IPS-11a (cell line): ENCODE results near the gene PCAT6.

Experiments used
- H3K4me3 ChIP-seq: one replicate; pipeline ENCODE4 v1.5.1; 2013; ENCODE audit warnings: low read depth, low read length, control low read depth

The PCAT6 gene

DNA sequence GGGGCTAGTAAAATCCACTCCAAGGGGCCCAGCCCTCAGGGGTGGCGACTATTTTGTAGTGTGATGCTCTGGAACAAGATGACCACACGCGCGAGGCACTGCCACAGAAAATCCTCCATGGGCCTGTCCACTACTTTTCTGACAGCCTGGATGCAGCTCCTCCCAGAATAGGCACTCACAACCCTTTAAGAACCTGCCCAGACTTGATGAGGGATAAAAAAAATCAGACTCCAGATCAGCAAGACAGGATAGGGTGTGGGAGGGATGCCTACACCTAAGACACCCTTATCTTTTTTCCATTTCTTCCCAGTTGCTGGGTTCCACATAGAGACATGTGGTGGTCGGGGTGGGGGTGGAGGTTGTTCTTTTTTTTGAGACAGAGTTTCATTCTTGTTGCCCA lies 33.5 kb downstream of the PCAT6 start:
- no peak overlapping the region for H3K4me3 ChIP-seq

GRCh38 chr1:202844935-202845334 lies 34.2 kb downstream of the PCAT6 start:
- H3K4me3 ChIP-seq = no peak overlapping the region

GRCh38 chr1:202848191-202848542 lies 37.4 kb downstream of the PCAT6 start:
- H3K4me3 ChIP-seq = no peak overlapping the region

DNA sequence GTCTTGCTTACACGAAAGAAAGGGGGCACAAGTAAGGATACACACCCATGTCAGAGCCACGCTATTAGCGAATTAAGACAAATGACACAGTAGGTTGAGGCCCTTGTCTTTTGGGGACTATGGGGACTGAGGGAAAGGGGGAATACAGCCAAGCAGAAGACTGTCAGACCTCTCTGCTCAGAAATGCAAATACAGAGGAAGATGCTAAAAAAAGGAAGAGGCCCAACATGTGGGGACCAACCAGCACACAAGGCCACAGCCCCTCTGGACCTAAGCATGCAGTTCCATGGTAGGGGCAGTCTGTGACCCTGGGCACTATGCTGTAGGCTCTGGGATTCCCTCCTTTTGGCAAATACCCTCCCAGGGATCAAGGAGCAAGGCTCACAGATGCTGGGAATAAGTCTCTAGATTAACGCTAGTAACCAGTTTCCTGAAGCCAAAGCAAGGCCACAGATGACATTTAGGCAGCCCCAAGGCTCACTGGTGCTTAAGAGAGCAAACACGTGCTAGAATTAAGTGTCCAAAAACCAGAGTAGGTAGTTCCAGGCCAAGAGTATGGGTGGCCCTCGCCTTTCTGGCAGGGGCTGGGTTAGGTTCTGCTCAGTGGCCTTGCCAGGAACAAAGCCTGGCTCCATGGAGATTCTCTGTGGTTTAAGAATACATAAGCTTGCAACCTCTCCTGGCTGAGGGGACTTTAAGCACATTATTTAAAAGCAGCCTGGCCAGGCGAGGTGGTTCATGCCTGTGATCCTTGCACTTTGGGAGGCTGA lies 40.0 kb downstream of the PCAT6 start:
- no peak overlapping the region for H3K4me3 ChIP-seq

- no peak overlapping the region for H3K4me3 ChIP-seq
Measured at GRCh38 chr1:202852163-202852904, 41.6 kb downstream of the PCAT6 start.

GRCh38 chr1:202854787-202855186 lies 44.0 kb downstream of the PCAT6 start:
- H3K4me3 ChIP-seq = no peak overlapping the region

GRCh38 chr1:202856014-202856413 lies 45.3 kb downstream of the PCAT6 start:
- H3K4me3 ChIP-seq = no peak overlapping the region

GRCh38 chr1:202857136-202857610 lies 46.4 kb downstream of the PCAT6 start:
- no peak overlapping the region for H3K4me3 ChIP-seq

DNA sequence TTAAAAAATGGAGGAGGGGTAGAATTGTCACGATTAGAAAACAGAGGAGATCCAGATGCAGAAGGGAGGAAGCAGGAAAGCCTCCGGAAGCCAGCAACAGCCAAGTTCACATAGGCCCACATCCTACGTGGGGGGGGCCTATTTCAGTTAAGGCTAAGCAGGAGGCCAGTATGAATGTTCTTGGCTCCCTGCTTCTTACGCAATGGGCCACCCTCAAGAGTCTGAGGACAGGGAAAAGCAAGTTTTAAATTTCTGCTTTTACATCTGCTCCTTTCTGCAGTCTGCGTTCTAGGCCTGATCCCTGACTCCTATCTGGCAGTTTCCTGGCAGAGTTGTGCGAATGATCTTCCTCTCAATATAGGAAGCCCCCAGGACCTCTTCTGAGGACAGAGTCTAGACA lies 47.6 kb downstream of the PCAT6 start:
- no peak overlapping the region for H3K4me3 ChIP-seq

DNA sequence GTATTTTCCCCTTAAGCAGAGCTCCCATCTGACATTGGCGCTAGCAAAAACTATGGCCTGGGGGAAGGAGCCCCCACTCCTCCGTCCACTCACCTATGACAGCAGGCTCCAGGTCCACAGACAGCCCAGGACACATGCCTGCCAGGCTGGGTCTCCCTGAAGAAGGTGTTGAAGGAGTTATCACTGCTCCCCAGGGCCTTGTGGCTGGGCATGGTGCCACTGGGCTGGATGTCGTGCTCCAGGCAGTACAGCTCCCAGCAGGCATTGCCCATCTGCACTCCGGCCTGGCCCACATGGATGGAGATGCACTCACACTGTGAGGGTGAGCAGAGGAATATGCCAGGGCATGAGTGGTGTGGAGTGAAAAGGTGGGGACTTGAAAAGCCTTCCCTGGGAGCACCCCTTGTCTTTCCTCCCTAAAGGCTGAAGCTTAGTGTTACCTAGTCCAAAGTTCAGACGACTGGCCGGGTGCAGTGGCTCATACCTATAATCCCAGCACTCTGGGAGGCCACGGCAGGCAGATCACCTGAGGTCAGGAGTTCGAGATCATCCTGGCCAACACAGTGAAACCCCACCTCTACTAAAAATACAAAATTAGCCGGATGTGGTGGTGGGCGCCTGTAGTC lies 48.1 kb downstream of the PCAT6 start:
- H3K4me3 ChIP-seq = no peak overlapping the region

DNA sequence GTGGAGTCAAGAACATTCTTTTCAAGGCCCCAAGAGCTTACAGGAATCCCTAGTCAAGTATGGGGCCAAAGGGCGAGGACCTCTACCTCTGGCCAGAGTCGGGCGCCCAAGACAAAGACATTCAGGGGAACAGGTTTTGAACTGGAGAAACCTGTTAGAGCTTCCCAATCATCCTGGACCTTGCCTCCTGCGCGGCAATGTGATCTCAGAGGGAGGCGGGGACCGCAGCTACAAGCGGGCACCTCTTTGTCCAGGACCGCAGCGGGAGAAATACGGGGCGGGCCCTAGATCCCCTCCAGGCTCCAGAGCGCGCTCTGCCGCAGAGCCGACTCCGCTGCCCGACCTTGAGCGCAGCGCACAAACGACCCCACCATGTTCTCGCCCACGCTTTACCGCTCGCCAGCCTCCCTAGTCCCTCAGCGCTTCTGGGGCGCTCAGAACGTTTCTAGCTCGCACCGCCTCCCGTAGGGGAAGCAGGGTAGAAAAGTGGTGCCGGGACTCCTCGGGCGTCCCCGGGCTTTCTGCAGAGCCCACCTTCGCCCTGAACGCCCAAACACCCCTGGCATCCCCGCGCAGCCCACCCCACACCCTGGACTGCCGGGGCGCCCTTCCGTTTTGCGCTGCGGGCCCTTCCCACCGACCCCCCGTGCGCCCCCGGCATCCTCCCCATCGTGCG lies 50.1 kb downstream of the PCAT6 start:
- H3K4me3 ChIP-seq = peak overlapping the region; percentile 82
